ENCODE results near the gene THOP1. TPM values are rescaled to one million over a fixed set of nuclear protein-coding genes. Genes with fewer than 3 reads are reported as not detected.

Gene THOP1
- total and polyA plus RNA-seq, 10 of the 15 experiments (the other 5 are each of a cell fraction or from before 2014, with no cell fraction given), result 1.9 to 270 (median 169) TPM

DNA sequence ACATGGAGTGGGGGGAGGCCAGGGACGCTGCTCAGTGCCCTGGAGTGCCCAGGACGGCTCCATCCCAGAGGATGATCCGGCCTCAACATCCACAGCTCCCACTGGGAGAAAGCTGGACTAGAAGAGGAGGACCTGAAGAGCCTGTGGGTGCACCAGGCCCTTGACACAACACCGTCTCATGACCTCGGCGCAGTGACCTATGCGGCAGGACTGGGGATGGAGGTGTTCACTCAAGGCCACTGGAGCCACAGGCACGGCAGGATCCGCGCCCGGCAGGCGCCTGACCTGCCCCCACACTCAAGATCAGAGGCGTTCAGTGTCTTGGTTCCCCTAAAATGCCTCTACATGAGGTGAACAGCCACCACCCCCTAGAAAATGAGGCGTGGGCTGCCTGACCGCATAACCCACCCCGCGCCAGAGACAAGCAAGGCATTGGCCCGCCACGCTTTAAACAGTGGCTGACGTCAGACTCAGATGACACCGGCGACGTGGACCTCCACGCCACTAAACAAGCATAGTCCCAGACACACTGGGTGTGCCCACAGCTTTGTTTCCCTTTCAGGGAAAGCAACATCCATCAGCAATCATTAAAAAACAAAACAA is 10.2 kb upstream of the THOP1 start:
- BruUV-seq (replicated peaks), result no TSS peak
- H3K27me3 ChIP-seq (replicated peaks in 1 of 2; ENCODE audit: control insufficient read depth in 2 of 2, insufficient read depth in 2 of 2, low read length in 1 of 2), result no peaks in the 10 kb centered on the region
- H3K4me2 ChIP-seq (ENCODE audit: control insufficient read depth, insufficient read depth), result no peak overlapping the region; the same call in 1 of the 2 replicates
- H3K9ac ChIP-seq (ENCODE audit: control insufficient read depth, insufficient read depth, low read length), result no peak overlapping the region
- POLR2A ChIA-PET, result no interaction called here
- DNase-seq (ENCODE audit: low read depth, low spot score), result no peak
- no peak for FAIRE-seq
- H3K4me1 ChIP-seq (ENCODE audit: control insufficient read depth, insufficient read depth, low read length), result peaks cover 12% of the 10 kb centered on the region
- peak overlapping the region; percentile 24; the same call in 1 of the 2 replicates for H3K27ac ChIP-seq (ENCODE audit: control insufficient read depth, insufficient read depth)
- no peak overlapping the region for H2AFZ ChIP-seq (ENCODE audit: control insufficient read depth, low read depth, low read length)
- peaks cover 72% of the 10 kb centered on the region for H3K79me2 ChIP-seq (ENCODE audit: control insufficient read depth, insufficient read depth, low read length)
- no peaks in the 10 kb centered on the region; the same call in 2 of the 3 replicates for H3K9me3 ChIP-seq (replicated peaks; ENCODE audit: control insufficient read depth, insufficient read depth, low read length)
- H3K4me3 ChIP-seq, result no peak overlapping the region
- no peak for TF ChIP-seq MTA2 (IDR thresholded peaks at IDR 0.05; ENCODE audit: low read depth)
- TF ChIP-seq SMAD5 (IDR thresholded peaks at IDR 0.05; ENCODE audit: low read depth), result no peak
- TF ChIP-seq NR2C1 (IDR thresholded peaks at IDR 0.05), result no peak
- TF ChIP-seq, protein P1, sequence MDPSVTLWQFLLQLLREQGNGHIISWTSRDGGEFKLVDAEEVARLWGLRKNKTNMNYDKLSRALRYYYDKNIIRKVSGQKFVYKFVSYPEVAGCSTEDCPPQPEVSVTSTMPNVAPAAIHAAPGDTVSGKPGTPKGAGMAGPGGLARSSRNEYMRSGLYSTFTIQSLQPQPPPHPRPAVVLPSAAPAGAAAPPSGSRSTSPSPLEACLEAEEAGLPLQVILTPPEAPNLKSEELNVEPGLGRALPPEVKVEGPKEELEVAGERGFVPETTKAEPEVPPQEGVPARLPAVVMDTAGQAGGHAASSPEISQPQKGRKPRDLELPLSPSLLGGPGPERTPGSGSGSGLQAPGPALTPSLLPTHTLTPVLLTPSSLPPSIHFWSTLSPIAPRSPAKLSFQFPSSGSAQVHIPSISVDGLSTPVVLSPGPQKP (IDR thresholded peaks at IDR 0.05; ENCODE audit: low read depth, low read length), result no peak
- no peak for TF ChIP-seq PAX5 (IDR thresholded peaks at IDR 0.05; ENCODE audit: borderline replicate concordance, low read depth, low read length)
- TF ChIP-seq ZBED1 (IDR thresholded peaks at IDR 0.05; ENCODE audit: borderline replicate concordance), result no peak
- no peak for TF ChIP-seq YY1 (IDR thresholded peaks at IDR 0.05; ENCODE audit: low read depth, low read length)
- no peak for TF ChIP-seq RUNX3 (IDR thresholded peaks at IDR 0.05; ENCODE audit: low read length)
- no peak for TF ChIP-seq ZNF622 (IDR thresholded peaks at IDR 0.05)
- no peak for TF ChIP-seq NFYB (IDR thresholded peaks at IDR 0.05; ENCODE audit: insufficient read depth, low read depth, low read length)
- no peak for TF ChIP-seq RBBP5 (conservative IDR thresholded peaks at IDR 0.05)
- no peak for TF ChIP-seq ZNF217 (IDR thresholded peaks at IDR 0.05)
- TF ChIP-seq, protein P2, sequence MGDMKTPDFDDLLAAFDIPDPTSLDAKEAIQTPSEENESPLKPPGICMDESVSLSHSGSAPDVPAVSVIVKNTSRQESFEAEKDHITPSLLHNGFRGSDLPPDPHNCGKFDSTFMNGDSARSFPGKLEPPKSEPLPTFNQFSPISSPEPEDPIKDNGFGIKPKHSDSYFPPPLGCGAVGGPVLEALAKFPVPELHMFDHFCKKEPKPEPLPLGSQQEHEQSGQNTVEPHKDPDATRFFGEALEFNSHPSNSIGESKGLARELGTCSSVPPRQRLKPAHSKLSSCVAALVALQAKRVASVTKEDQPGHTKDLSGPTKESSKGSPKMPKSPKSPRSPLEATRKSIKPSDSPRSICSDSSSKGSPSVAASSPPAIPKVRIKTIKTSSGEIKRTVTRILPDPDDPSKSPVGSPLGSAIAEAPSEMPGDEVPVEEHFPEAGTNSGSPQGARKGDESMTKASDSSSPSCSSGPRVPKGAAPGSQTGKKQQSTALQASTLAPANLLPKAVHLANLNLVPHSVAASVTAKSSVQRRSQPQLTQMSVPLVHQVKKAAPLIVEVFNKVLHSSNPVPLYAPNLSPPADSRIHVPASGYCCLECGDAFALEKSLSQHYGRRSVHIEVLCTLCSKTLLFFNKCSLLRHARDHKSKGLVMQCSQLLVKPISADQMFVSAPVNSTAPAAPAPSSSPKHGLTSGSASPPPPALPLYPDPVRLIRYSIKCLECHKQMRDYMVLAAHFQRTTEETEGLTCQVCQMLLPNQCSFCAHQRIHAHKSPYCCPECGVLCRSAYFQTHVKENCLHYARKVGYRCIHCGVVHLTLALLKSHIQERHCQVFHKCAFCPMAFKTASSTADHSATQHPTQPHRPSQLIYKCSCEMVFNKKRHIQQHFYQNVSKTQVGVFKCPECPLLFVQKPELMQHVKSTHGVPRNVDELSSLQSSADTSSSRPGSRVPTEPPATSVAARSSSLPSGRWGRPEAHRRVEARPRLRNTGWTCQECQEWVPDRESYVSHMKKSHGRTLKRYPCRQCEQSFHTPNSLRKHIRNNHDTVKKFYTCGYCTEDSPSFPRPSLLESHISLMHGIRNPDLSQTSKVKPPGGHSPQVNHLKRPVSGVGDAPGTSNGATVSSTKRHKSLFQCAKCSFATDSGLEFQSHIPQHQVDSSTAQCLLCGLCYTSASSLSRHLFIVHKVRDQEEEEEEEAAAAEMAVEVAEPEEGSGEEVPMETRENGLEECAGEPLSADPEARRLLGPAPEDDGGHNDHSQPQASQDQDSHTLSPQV (IDR thresholded peaks at IDR 0.05), result no peak
- no peak for TF ChIP-seq TCF12 (IDR thresholded peaks at IDR 0.05; ENCODE audit: low read depth, low read length)
- no peak for TF ChIP-seq SIN3A (IDR thresholded peaks at IDR 0.05; ENCODE audit: low read depth, low read length)
- TF ChIP-seq ZZZ3 (IDR thresholded peaks at IDR 0.05; ENCODE audit: control insufficient read depth, insufficient read length, low read depth), result no peak
- TF ChIP-seq ETV6 (conservative IDR thresholded peaks at IDR 0.05 in 1 of 2, IDR thresholded peaks at IDR 0.05 in 1 of 2; ENCODE audit: borderline replicate concordance in 1 of 2, low read depth in 1 of 2), result no peak
- TF ChIP-seq, protein P3, sequence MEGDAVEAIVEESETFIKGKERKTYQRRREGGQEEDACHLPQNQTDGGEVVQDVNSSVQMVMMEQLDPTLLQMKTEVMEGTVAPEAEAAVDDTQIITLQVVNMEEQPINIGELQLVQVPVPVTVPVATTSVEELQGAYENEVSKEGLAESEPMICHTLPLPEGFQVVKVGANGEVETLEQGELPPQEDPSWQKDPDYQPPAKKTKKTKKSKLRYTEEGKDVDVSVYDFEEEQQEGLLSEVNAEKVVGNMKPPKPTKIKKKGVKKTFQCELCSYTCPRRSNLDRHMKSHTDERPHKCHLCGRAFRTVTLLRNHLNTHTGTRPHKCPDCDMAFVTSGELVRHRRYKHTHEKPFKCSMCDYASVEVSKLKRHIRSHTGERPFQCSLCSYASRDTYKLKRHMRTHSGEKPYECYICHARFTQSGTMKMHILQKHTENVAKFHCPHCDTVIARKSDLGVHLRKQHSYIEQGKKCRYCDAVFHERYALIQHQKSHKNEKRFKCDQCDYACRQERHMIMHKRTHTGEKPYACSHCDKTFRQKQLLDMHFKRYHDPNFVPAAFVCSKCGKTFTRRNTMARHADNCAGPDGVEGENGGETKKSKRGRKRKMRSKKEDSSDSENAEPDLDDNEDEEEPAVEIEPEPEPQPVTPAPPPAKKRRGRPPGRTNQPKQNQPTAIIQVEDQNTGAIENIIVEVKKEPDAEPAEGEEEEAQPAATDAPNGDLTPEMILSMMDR (IDR thresholded peaks at IDR 0.05 in 2 of 3, conservative IDR thresholded peaks at IDR 0.05 in 1 of 3; ENCODE audit: control insufficient read depth in 2 of 3, extremely low read depth in 1 of 3, insufficient read depth in 1 of 3, low read depth in 3 of 3, low read length in 3 of 3), result no peak
- no peak for TF ChIP-seq SREBF2 (IDR thresholded peaks at IDR 0.05; ENCODE audit: low read length)
- SMC1A ChIA-PET (ENCODE audit: uncharacterized antibody, unreplicated experiment), result interaction anchor here (0.6 kb wide), 1 partner anchor 79 kb away, joined by 3 read pairs; no protein-coding TSS in a partner anchor
- CTCF ChIA-PET, result no interaction called here
- no peak for ATAC-seq
- 93% methylated on average over 24 of the region's 24 CpGs for WGBS (ENCODE audit: insufficient coverage, insufficient replicate concordance, low lambda C conversion rate, missing lambda C conversion rate)
- peaks cover 9% of the 10 kb centered on the region; the same call in 1 of the 2 replicates for H4K20me1 ChIP-seq (ENCODE audit: control insufficient read depth, insufficient read depth)
- RAD21 ChIA-PET (ENCODE audit: unreplicated experiment), result no interaction called here
- intact Hi-C loops (cut with micrococcal nuclease; ENCODE audit: unreplicated experiment), result no loop called here
- peaks cover 4 to 7% of the 10 kb centered on the region in 2 experiments; a peak in 3 of 4 replicates for H3K36me3 ChIP-seq (ENCODE audit: control insufficient read depth in 2 of 2, insufficient read depth in 2 of 2, low read length in 1 of 2)
- in situ Hi-C loops (cut with MboI), result no loop called here

Measured in GM12878 (cell line).